AG04449 (cell line): ENCODE measurements around the gene TCF23.
"Not testable (repeated sequence)": the region's sequence is repeated elsewhere in the genome, so short reads cannot be mapped to it uniquely, and the experiment has no call there.

Experiments
- CTCF ChIA-PET: fragments of 350-600 bp; formaldehyde crosslinking; extraction: SDS; loops from one replicate; lab custom pipeline; 2021; ENCODE audit warnings: antibody characterized with exemption; lab: Yijun Ruan, JAX
- POLR2A ChIA-PET: fragments of 400-600, 350-600 bp; formaldehyde crosslinking; extraction: SDS; loops from one replicate; lab custom pipeline; 2020; ENCODE audit warnings: antibody characterized with exemption, inconsistent platforms; lab: Yijun Ruan, JAX
- DNase-seq: peaks from one replicate; pipeline ENCODE4 v3.0.0-alpha.2; 2010; ENCODE audit warnings: low read depth, low spot score
- H3K4me3 ChIP-seq: 2 replicates; pipeline ENCODE4 v1.5.1; 2011; ENCODE audit warnings: low read depth, mild to moderate bottlenecking, control low read depth, low read length
- CTCF ChIP-seq: IDR thresholded peaks from one replicate; pipeline ENCODE4 v1.5.1; 2011; ENCODE audit warnings: mild to moderate bottlenecking, moderate library complexity, low read length, control low read depth, inconsistent platforms; ENCODE audit not compliant: insufficient read depth; ENCODE audit errors: missing control alignments

The TCF23 gene

GRCh38 chr2:27164960-27165763 is 16.4 kb downstream of the TCF23 start:
- no peak for DNase-seq
- no peak overlapping the region for H3K4me3 ChIP-seq
- CTCF ChIA-PET, result interaction anchor here (0.7 to 1.8 kb wide), 4 partner anchors 10 to 154 kb away, joined by 3 to 9 read pairs (median 3); no protein-coding TSS in a partner anchor
- TF ChIP-seq CTCF, result no peak
- POLR2A ChIA-PET, result no interaction called here

GRCh38 chr2:27170581-27171337 is 22.0 kb downstream of the TCF23 start:
- CTCF ChIA-PET, result interaction anchor here (0.7 to 4.0 kb wide), 22 partner anchors 8 to 132 kb away, joined by 3 to 56 read pairs (median 6); partner anchors contain the start of genes CAD, PREB, PRR30 and TCF23
- no peak for TF ChIP-seq CTCF
- DNase-seq, result no peak
- no peak overlapping the region for H3K4me3 ChIP-seq
- POLR2A ChIA-PET, result no interaction called here

- ChIA-PET POLR2A (no interaction called here), CTCF (interaction anchor here (0.8 to 4.0 kb wide), 11 partner anchors 8 to 109 kb away, joined by 3 to 56 read pairs (median 26); partner anchors contain the start of genes PREB and TCF23)
- no peak for TF ChIP-seq CTCF
- DNase-seq, result no peak
- no peak overlapping the region for H3K4me3 ChIP-seq
These were observed 22.6 kb downstream of the TCF23 start for GRCh38 chr2:27171351-27171848.

- CTCF ChIA-PET, result interaction anchor here (1.1 to 1.3 kb wide), 5 partner anchors 10 to 77 kb away, joined by 3 to 7 read pairs (median 3); no protein-coding TSS in a partner anchor
- DNase-seq, result no peak
- POLR2A ChIA-PET, result no interaction called here
- no peak for TF ChIP-seq CTCF
- no peak overlapping the region for H3K4me3 ChIP-seq
These were observed 25.8 kb downstream of the TCF23 start for GRCh38 chr2:27174638-27175037.

GRCh38 chr2:27175330-27175729 is 26.5 kb downstream of the TCF23 start:
- ChIA-PET POLR2A (no interaction called here), CTCF (interaction anchor here (0.8 to 1.3 kb wide), 8 partner anchors 9 to 78 kb away, joined by 3 to 7 read pairs (median 4); no protein-coding TSS in a partner anchor)
- H3K4me3 ChIP-seq, result no peak overlapping the region
- no peak for DNase-seq
- TF ChIP-seq CTCF, result no peak

GRCh38 chr2:27175781-27176180 is 27.0 kb downstream of the TCF23 start:
- H3K4me3 ChIP-seq, DNase-seq, POLR2A ChIA-PET: not testable (repeated sequence)
- CTCF ChIA-PET, result interaction anchor here (0.8 to 1.3 kb wide), 6 partner anchors 9 to 89 kb away, joined by 3 to 7 read pairs (median 4); no protein-coding TSS in a partner anchor
